CD4-positive, alpha-beta memory T cell (primary cell): Measurements from ENCODE around the gene TOP3B. TPM values are rescaled to one million over a fixed set of nuclear protein-coding genes. Genes with fewer than 3 reads are reported as not detected.

Experiments used
- CTCF ChIA-PET: fragments of 350-600 bp; sonication (Branson Sonifier 250); formaldehyde crosslinking; loops from one replicate; lab custom pipeline; 2021; ENCODE audit warnings: inconsistent platforms; ENCODE audit not compliant: partially characterized antibody; lab: Charles Lee
- POLR2A ChIA-PET: fragments of 350-600 bp; sonication (Branson Sonifier 250); formaldehyde crosslinking; loops from one replicate; lab custom pipeline; 2021; ENCODE audit not compliant: partially characterized antibody; lab: Charles Lee
- DNase-seq, 5 donors: peaks; one replicate each; pipeline versions ENCODE4 v3.0.0 to v3.0.0-alpha.2; 2020 to 2022; ENCODE audit warnings: mixed read lengths in 1 of 5
- H3K27ac ChIP-seq: one replicate; pipeline ENCODE4 v1.7.0; 2013; ENCODE audit warnings: low read depth, low read length
- H3K27me3 ChIP-seq: 2 replicates; pipeline ENCODE4 v1.7.0; 2013; ENCODE audit warnings: mild to moderate bottlenecking, low read length, moderate library complexity; ENCODE audit not compliant: insufficient read depth
- H3K36me3 ChIP-seq: 2 replicates; pipeline ENCODE4 v1.7.0; 2013; ENCODE audit warnings: mild to moderate bottlenecking, low read length, moderate library complexity; ENCODE audit not compliant: insufficient read depth
- H3K4me1 ChIP-seq: 2 replicates; pipeline ENCODE4 v1.7.0; 2013; ENCODE audit warnings: mild to moderate bottlenecking, low read length, moderate library complexity; ENCODE audit not compliant: insufficient read depth
- H3K4me3 ChIP-seq, 2 donors: one replicate each; pipeline ENCODE4 v1.7.0; 2013; ENCODE audit warnings: low read length in 2 of 2, mild to moderate bottlenecking in 1 of 2
- H3K9me3 ChIP-seq, 2 donors: one replicate each; pipeline ENCODE4 v1.7.0; 2013; ENCODE audit warnings: low read length in 2 of 2, control low read depth in 1 of 2; ENCODE audit not compliant: control insufficient read depth in 1 of 2
- H3K27ac Mint-ChIP-seq, 7 donors: one replicate each; pipeline ENCODE4 v1.8.0; 2020 to 2021; ENCODE audit warnings: mixed read lengths in 7 of 7, mild to moderate bottlenecking in 6 of 7, inconsistent platforms in 3 of 7, moderate library complexity in 3 of 7
- H3K27me3 Mint-ChIP-seq, 2 donors: one replicate each; pipeline ENCODE4 v1.8.0; 2020 to 2021; ENCODE audit warnings: mixed read lengths in 2 of 2
- H3K36me3 Mint-ChIP-seq, 2 donors: one replicate each; pipeline ENCODE4 v1.8.0; 2020 to 2021; ENCODE audit warnings: mixed read lengths in 2 of 2, inconsistent platforms in 1 of 2, mild to moderate bottlenecking in 1 of 2
- H3K4me1 Mint-ChIP-seq, 4 donors: one replicate each; pipeline ENCODE4 v1.8.0; 2020 to 2021; ENCODE audit warnings: mixed read lengths in 4 of 4, mild to moderate bottlenecking in 1 of 4
- H3K4me3 Mint-ChIP-seq, 8 donors: one replicate each; pipeline ENCODE4 v1.8.0; 2020 to 2021; ENCODE audit warnings: mixed read lengths in 8 of 8, mild to moderate bottlenecking in 7 of 8, moderate library complexity in 6 of 8, inconsistent platforms in 3 of 8
- H3K9me3 Mint-ChIP-seq, 8 donors: one replicate each; pipeline ENCODE4 v1.8.0; 2020 to 2021; ENCODE audit warnings: mixed read lengths in 8 of 8, mild to moderate bottlenecking in 5 of 8, inconsistent platforms in 3 of 8, moderate library complexity in 1 of 8
- intact Hi-C: fragments of 100-400 bp; cut with micrococcal nuclease; formaldehyde crosslinking; loops from one replicate; pipeline ENCODE4 v1.15.1; 2023
- polyA plus RNA-seq, 2 donors: library from polyadenylated mRNA; unstranded; fragments of 300-500 nt; fragmentation: Illumina TruSeq; gene quantifications; one replicate each; pipeline ENCODE4 v1.2.3, GENCODE V29; 2021
- total RNA-seq, 2 experiments: library from RNA; stranded (reverse); gene quantifications; one replicate each; pipeline ENCODE4 v1.2.3, GENCODE V29; 2021

Gene TOP3B
- total and polyA plus RNA-seq, 4 experiments from 2014 or later: 8.6 to 81.1 (median 46.9) TPM

DNA sequence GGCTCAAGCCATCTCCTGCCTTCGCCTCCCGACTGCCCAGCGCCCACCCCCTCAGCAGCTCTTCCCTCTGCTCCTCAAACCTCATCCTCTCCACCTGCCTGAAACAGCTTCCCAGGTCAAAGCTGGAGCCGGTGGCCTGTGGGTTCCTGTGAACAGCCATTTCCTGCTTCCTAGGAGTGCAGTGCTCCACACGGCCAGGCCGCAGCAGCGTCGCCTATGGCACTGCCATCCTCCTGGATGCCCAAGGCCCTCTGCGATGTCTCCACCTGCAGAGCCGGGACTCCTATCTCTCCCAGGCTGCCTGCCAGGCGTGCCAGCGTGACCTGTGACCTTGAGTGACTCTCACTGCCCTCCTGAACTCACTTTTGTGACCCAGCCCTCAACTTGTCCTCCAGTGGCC, 54.5 kb downstream of the TOP3B start:
- H3K27me3 ChIP-seq: no peaks in the 10 kb centered on the region
- H3K4me1 ChIP-seq: no peaks in the 10 kb centered on the region
- POLR2A ChIA-PET: no interaction called here
- H3K27ac ChIP-seq: no peak overlapping the region
- Mint-ChIP-seq H3K27me3 (no peaks in the 10 kb centered on the region), H3K36me3 (peaks cover 16 to 25% of the 10 kb centered on the region in 2 donors), H3K4me3 (no peak overlapping the region), H3K9me3 (no peaks in the 10 kb centered on the region), H3K4me1 (no peaks in the 10 kb centered on the region), H3K27ac (peak overlapping the region in 1 of 7 donors; percentile 60)
- no peak for DNase-seq
- H3K36me3 ChIP-seq: peaks cover 17% of the 10 kb centered on the region
- no peaks in the 10 kb centered on the region for H3K9me3 ChIP-seq
- intact Hi-C loops: no loop called here
- H3K4me3 ChIP-seq: no peak overlapping the region
- CTCF ChIA-PET: no interaction called here

DNA sequence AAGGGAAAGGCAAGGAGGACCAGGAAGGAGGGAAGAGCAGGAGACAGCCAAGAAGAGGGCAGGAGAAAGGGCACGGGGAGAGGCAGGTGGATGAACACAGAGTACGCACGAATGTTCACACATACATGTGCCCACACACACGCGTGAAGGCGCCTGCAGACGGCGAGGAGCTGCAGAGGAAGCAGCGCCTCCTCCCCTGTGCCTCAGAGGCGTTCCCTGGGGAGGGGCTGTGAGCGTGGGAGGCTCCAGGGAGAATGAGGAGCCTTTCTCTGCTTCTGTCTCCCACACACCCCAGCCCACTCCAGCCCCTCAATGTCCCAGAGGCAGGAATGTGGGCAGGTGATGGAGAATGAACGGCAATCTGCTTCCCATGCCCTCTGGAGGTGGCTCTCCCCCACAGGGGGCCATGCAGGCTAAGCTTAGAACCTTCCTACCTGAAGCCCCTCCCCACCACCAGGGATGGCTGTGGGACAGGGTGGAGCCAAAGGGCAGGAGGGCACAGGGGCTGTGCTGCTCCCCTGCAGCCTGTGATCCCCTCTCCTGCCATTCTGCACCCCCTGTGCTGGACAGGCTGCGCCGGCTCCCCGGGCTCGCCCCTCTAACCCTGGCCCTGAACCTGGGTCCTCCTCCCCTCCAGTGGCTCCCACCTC, 55.3 kb downstream of the TOP3B start:
- POLR2A ChIA-PET: no interaction called here
- H3K27me3 Mint-ChIP-seq: no peaks in the 10 kb centered on the region
- peaks cover 10 to 25% of the 10 kb centered on the region in 2 donors for H3K36me3 Mint-ChIP-seq
- no peak overlapping the region for H3K27ac Mint-ChIP-seq
- Histone ChIP-seq H3K27ac (no peak overlapping the region), H3K4me1 (no peaks in the 10 kb centered on the region), H3K27me3 (no peaks in the 10 kb centered on the region), H3K36me3 (peaks cover 10% of the 10 kb centered on the region), H3K4me3 (no peak overlapping the region), H3K9me3 (no peaks in the 10 kb centered on the region)
- DNase-seq: no peak
- intact Hi-C loops: no loop called here
- no peaks in the 10 kb centered on the region for H3K4me1 Mint-ChIP-seq
- H3K9me3 Mint-ChIP-seq: no peaks in the 10 kb centered on the region
- no peak overlapping the region for H3K4me3 Mint-ChIP-seq
- CTCF ChIA-PET: no interaction called here

DNA sequence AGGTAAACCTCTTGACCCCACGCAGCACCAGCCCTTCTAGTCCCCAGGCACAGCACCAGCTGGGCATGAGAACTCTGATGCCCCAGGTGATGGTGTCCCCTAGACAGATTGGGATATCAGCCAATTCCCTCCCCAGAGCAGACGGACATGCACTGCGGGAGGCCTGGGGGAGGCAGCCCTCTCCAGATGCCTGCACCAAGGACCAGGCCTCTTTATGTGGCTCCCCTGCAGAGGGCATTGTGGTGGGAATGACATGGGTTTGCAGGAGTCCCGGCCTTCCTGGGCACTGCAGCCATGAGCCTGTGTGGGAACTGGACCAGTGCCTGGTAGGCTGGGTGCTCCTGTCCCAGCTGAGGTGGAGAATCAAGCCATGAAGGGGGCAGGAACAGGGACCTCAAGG, 55.9 kb downstream of the TOP3B start:
- H3K27me3 Mint-ChIP-seq: no peaks in the 10 kb centered on the region
- POLR2A ChIA-PET: no interaction called here
- DNase-seq: no peak
- peaks cover 10 to 25% of the 10 kb centered on the region in 2 donors for H3K36me3 Mint-ChIP-seq
- CTCF ChIA-PET: interaction anchor here (0.7 kb wide), 1 partner anchor 165 kb away, joined by 5 read pairs; no protein-coding TSS in a partner anchor
- H3K27me3 ChIP-seq: no peaks in the 10 kb centered on the region
- no peaks in the 10 kb centered on the region for H3K4me1 ChIP-seq
- no peak overlapping the region for H3K4me3 ChIP-seq
- no peaks in the 10 kb centered on the region for H3K4me1 Mint-ChIP-seq
- H3K9me3 ChIP-seq: no peaks in the 10 kb centered on the region
- H3K27ac Mint-ChIP-seq: no peak overlapping the region
- intact Hi-C loops: no loop called here
- no peak overlapping the region for H3K27ac ChIP-seq
- peaks cover 7% of the 10 kb centered on the region for H3K36me3 ChIP-seq
- H3K4me3 Mint-ChIP-seq: no peak overlapping the region
- H3K9me3 Mint-ChIP-seq: no peaks in the 10 kb centered on the region

DNA sequence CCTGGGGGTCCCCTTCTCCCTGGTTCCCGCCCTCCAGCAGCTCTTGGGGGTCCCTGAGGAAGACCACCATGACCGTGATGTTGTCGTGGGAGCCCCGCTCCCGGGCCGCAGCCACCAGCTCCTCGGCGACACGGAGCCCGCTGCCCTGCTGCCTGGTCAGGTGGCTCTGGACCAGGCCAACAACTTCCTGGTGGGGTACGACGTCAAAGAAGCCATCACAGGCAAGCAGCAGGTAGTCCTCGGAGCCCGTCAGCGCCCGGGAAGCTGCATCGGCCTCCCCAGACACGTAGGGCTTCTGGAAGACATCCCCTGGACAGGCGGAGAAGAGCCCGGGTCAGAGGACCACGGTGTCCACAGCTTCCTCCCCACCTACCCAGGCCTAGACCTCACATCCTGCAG, 59.4 kb downstream of the TOP3B start:
- intact Hi-C loops: no loop called here
- CTCF ChIA-PET: interaction anchor here (0.8 to 1.1 kb wide), 2 partner anchors 9 to 204 kb away, joined by 3 to 4 read pairs; no protein-coding TSS in a partner anchor
- Mint-ChIP-seq H3K9me3 (no peaks in the 10 kb centered on the region), H3K36me3 (peaks cover 0 to 10% of the 10 kb centered on the region in 2 donors), H3K27me3 (no peaks in the 10 kb centered on the region), H3K27ac (no peak overlapping the region), H3K4me1 (no peaks in the 10 kb centered on the region), H3K4me3 (no peak overlapping the region)
- POLR2A ChIA-PET: no interaction called here
- DNase-seq: no peak
- Histone ChIP-seq H3K27ac (no peak overlapping the region), H3K36me3 (no peaks in the 10 kb centered on the region), H3K27me3 (no peaks in the 10 kb centered on the region), H3K9me3 (no peaks in the 10 kb centered on the region), H3K4me3 (no peak overlapping the region), H3K4me1 (no peaks in the 10 kb centered on the region)

DNA sequence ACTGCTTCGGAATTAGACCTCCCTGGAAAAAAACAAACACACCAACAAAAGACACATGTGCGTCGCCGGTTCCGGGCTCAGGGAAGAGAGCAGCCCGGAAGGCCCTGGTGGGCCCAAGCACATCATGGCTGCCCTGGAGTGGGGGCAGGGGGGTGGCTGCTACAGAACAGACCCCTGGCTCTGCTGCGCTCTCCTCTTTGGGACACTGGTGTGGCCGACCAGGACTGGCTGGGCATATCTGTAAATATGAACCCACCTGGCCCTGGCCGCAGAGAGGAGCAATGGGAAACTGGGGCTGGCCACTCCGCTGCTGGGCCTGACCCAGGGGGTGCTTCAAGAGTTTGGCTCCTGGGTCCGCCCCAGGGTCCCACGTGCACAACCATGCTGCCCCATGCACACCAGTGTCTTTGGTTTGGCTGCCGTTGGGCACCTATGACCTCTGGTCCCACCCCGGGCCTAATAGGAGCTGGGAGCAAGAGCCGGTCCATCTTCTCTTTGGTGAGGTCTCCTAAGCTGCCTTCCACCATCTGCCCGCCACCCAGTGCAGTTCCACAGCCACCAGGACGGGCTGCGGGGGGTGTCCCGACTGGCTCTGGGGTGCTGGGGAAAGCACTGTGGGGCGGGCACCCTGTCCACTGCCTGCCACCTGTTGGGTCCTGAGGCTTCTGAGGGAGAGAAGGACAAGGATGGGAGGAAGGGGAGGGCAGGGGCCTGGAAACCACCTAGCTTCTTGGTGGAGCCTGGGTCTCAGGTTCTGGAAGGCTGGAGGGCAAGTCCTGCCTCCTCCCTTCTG, 60.0 kb downstream of the TOP3B start:
- peaks cover 0 to 5% of the 10 kb centered on the region in 2 donors for H3K36me3 Mint-ChIP-seq
- POLR2A ChIA-PET: no interaction called here
- H3K27me3 Mint-ChIP-seq: no peaks in the 10 kb centered on the region
- no peak overlapping the region for H3K27ac ChIP-seq
- H3K9me3 Mint-ChIP-seq: no peaks in the 10 kb centered on the region
- no peaks in the 10 kb centered on the region for H3K36me3 ChIP-seq
- no peaks in the 10 kb centered on the region for H3K9me3 ChIP-seq
- H3K4me1 ChIP-seq: no peaks in the 10 kb centered on the region
- CTCF ChIA-PET: no interaction called here
- no peaks in the 10 kb centered on the region for H3K27me3 ChIP-seq
- H3K4me1 Mint-ChIP-seq: no peaks in the 10 kb centered on the region
- H3K4me3 Mint-ChIP-seq: no peak overlapping the region
- H3K4me3 ChIP-seq: no peak overlapping the region
- intact Hi-C loops: no loop called here
- H3K27ac Mint-ChIP-seq: no peak overlapping the region
- DNase-seq: no peak

DNA sequence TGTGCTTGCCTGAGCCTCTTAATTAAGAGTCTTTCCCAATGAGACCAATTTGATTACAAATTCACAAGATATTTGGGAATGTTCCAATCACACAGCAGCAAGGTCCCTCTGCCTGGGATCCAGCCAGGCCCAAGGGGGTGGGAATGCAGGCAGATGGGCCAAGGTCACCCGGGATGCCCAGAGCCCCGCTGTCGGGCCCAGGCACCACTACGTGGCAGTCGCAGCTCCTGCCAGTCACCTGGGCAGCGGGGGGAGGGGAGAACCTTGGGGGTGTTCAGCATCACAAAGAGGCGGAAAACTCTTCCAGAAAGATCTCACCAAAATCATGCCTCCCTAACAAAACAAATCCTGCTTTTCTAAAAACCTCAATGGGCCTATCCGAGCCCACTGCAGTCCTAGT, 60.9 kb downstream of the TOP3B start:
- H3K27ac Mint-ChIP-seq: no peak overlapping the region
- H3K4me1 ChIP-seq: no peaks in the 10 kb centered on the region
- H3K36me3 Mint-ChIP-seq: peaks cover 0 to 3% of the 10 kb centered on the region in 2 donors
- H3K4me3 ChIP-seq: no peak overlapping the region
- H3K4me3 Mint-ChIP-seq: no peak overlapping the region
- ChIA-PET CTCF (no interaction called here), POLR2A (no interaction called here)
- no peaks in the 10 kb centered on the region for H3K4me1 Mint-ChIP-seq
- DNase-seq: no peak
- no peaks in the 10 kb centered on the region for H3K9me3 ChIP-seq
- no peaks in the 10 kb centered on the region for H3K27me3 ChIP-seq
- no peaks in the 10 kb centered on the region for H3K36me3 ChIP-seq
- no peaks in the 10 kb centered on the region for H3K27me3 Mint-ChIP-seq
- intact Hi-C loops: no loop called here
- no peaks in the 10 kb centered on the region for H3K9me3 Mint-ChIP-seq
- H3K27ac ChIP-seq: no peak overlapping the region

DNA sequence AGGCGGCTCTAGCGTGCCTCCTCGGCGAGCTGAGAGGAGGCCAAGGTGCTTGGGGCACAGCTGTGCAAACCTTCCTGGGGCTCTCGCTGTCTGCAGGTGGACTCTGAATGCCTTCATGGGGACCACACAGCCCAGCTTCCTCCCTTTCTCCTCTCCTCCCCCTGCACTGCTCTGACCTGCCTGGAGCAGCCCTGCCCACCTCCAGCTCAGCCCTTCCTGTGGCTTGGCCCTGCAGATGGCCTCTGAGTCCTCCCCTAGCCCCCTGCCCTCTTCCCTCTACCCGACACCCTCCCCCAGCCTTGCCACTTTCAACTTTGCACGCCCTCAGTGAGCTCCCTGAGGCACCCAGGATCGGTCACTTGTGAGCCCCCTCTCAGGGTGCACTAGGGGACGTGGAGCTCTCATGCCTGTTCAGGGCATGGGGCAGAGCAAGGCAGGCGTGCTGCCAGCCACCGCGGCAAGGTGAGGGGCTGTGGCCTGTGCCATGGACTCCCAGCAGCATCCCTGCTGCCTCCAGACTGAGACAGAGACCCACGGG, 61.3 kb downstream of the TOP3B start:
- ChIA-PET CTCF (no interaction called here), POLR2A (no interaction called here)
- no peak for DNase-seq
- no peaks in the 10 kb centered on the region for H3K9me3 Mint-ChIP-seq
- H3K36me3 ChIP-seq: no peaks in the 10 kb centered on the region
- intact Hi-C loops: no loop called here
- no peak overlapping the region for H3K4me3 ChIP-seq
- no peak overlapping the region for H3K4me3 Mint-ChIP-seq
- H3K27me3 ChIP-seq: no peaks in the 10 kb centered on the region
- H3K4me1 ChIP-seq: no peaks in the 10 kb centered on the region
- H3K27me3 Mint-ChIP-seq: no peaks in the 10 kb centered on the region
- no peak overlapping the region for H3K27ac ChIP-seq
- H3K36me3 Mint-ChIP-seq: peaks cover 0 to 3% of the 10 kb centered on the region in 2 donors
- H3K4me1 Mint-ChIP-seq: no peaks in the 10 kb centered on the region
- H3K27ac Mint-ChIP-seq: no peak overlapping the region
- no peaks in the 10 kb centered on the region for H3K9me3 ChIP-seq
